ENCODE measurements around the gene BTNL8.

DNA sequence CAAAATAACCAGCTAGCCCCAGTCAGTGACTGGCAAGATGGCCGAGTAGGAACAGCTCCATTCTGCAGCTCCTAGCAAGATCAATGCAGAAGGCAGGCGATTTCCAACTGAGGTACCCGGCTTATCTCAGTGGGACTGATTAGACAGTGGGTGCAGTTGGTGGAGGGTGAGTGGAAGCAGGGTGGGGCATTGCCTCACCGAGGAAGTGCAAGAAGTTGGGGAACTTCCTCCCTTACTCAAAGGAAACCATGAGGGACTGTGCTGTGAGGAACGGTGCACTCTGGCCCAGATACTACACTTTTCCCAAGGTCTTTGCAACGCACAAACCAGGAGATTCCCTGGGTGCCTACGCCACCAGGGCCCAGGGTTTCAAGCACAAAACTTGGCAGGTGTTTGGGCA, 9.6 kb upstream of the BTNL8 start:
- TF ChIP-seq POLR2AphosphoS5 (IDR thresholded peaks at IDR 0.05) (no peak), POLR2A (IDR thresholded peaks at IDR 0.05) (no peak)
- TF ChIP-seq, protein P1, sequence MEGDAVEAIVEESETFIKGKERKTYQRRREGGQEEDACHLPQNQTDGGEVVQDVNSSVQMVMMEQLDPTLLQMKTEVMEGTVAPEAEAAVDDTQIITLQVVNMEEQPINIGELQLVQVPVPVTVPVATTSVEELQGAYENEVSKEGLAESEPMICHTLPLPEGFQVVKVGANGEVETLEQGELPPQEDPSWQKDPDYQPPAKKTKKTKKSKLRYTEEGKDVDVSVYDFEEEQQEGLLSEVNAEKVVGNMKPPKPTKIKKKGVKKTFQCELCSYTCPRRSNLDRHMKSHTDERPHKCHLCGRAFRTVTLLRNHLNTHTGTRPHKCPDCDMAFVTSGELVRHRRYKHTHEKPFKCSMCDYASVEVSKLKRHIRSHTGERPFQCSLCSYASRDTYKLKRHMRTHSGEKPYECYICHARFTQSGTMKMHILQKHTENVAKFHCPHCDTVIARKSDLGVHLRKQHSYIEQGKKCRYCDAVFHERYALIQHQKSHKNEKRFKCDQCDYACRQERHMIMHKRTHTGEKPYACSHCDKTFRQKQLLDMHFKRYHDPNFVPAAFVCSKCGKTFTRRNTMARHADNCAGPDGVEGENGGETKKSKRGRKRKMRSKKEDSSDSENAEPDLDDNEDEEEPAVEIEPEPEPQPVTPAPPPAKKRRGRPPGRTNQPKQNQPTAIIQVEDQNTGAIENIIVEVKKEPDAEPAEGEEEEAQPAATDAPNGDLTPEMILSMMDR (IDR thresholded peaks at IDR 0.05): no peak
